ENCODE data around the gene NHLH1. TPM values are rescaled to one million over a fixed set of nuclear protein-coding genes. Genes with fewer than 3 reads are reported as not detected.

Gene NHLH1
- total and polyA plus RNA-seq, 8 donors = 0.11 to 0.14 TPM; not detected in 6

DNA sequence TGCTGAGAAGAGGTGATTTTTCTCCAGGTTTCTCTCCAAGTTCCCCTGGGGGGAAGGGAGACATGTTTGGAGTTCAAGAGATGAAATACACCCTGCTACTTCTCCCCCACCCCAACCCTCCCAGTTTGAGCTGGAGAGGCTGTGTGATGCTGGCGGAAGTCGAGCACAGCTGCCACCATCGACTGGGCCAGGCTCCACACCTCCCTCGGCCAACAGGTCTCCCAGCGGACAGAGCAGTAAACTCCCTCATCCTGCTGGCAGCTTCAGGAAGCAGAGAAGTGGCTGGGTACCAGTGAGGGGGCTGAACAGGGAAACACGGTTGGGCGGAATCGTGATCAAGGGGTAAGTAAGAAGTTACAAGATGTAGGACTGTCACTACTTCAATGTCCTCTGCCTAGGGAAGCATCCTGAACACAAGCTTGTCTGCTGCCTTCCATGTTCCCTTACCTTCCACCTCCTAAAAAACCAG is 6.6 kb upstream of the NHLH1 start:
- Histone ChIP-seq H3K27me3 (no peaks in the 10 kb centered on the region), H3K4me3 (no peak overlapping the region), H3K9me3 (no peaks in the 10 kb centered on the region), H3K36me3 (peaks cover 0 to 23% (median 9%) of the 10 kb centered on the region in 3 donors), H3K4me1 (no peaks in the 10 kb centered on the region), H3K27ac (no peak overlapping the region)
- intact Hi-C loops (cut with DNase I) = no loop called here
- TF ChIP-seq, protein P1, sequence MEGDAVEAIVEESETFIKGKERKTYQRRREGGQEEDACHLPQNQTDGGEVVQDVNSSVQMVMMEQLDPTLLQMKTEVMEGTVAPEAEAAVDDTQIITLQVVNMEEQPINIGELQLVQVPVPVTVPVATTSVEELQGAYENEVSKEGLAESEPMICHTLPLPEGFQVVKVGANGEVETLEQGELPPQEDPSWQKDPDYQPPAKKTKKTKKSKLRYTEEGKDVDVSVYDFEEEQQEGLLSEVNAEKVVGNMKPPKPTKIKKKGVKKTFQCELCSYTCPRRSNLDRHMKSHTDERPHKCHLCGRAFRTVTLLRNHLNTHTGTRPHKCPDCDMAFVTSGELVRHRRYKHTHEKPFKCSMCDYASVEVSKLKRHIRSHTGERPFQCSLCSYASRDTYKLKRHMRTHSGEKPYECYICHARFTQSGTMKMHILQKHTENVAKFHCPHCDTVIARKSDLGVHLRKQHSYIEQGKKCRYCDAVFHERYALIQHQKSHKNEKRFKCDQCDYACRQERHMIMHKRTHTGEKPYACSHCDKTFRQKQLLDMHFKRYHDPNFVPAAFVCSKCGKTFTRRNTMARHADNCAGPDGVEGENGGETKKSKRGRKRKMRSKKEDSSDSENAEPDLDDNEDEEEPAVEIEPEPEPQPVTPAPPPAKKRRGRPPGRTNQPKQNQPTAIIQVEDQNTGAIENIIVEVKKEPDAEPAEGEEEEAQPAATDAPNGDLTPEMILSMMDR (IDR thresholded peaks at IDR 0.05) = no peak
- no peak for DNase-seq
- 81 to 84% methylated on average over 8 of the region's 8 CpGs for WGBS, 2 donors
- no peak for FAIRE-seq
- no peak for ATAC-seq

DNA sequence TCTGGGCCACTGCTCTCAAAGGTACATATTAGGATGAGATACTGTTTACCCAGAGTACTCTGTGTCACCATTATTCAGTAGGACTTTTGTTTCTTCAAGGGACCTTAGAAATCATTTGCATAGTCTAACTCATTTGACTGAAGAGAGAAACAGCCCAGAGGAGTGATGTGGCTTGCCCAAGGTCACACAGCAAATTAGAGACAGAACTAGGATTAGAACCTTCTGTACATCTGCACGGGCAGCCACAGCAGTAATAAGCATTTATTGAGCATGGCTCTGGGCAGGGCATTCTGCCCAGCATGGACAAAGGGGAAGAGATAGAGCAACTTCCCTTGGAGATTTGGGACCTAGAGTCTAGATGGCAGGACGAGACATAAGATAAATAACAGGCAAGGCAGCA is 5.7 kb upstream of the NHLH1 start:
- ATAC-seq (no peak), DNase-seq (no peak), FAIRE-seq (no peak)
- H3K9me3 ChIP-seq = no peaks in the 10 kb centered on the region
- peaks cover 0 to 14% (median 0%) of the 10 kb centered on the region in 3 donors for H3K36me3 ChIP-seq
- WGBS, 2 donors = 72 to 76% methylated on average over 2 of the region's 2 CpGs
- no peak overlapping the region for H3K4me3 ChIP-seq
- TF ChIP-seq, protein P1 (IDR thresholded peaks at IDR 0.05) = no peak
- intact Hi-C loops (cut with DNase I) = no loop called here
- H3K27ac ChIP-seq = no peak overlapping the region
- no peaks in the 10 kb centered on the region for H3K4me1 ChIP-seq
- H3K27me3 ChIP-seq = no peaks in the 10 kb centered on the region

DNA sequence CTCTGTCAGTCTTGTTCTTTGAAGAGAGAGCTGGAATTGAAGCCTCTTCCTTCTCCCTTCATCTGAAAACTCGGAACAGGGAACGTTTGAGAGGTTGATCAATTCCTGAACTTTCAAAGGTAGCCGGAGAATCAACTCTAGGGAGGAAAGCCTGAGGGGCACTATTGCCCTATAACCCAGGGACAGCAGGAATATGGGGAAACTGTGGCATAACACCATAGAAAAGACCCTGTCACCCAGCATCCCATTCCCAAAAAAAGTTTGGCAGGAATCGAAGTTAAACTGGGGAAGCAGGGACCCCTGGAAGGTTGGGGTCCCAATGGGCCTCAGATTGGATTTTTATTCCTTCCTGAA is 5.1 kb upstream of the NHLH1 start:
- no peak for DNase-seq
- H3K4me3 ChIP-seq = no peak overlapping the region
- no peaks in the 10 kb centered on the region for H3K27me3 ChIP-seq
- ATAC-seq = no peak
- TF ChIP-seq, protein P1 (IDR thresholded peaks at IDR 0.05) = no peak
- 80 to 81% methylated on average over 4 of the region's 4 CpGs for WGBS, 2 donors
- no peak overlapping the region for H3K27ac ChIP-seq
- peaks cover 0 to 8% (median 0%) of the 10 kb centered on the region in 3 donors for H3K36me3 ChIP-seq
- intact Hi-C loops (cut with DNase I) = no loop called here
- H3K9me3 ChIP-seq = no peaks in the 10 kb centered on the region
- H3K4me1 ChIP-seq = no peaks in the 10 kb centered on the region
- FAIRE-seq = no peak

DNA sequence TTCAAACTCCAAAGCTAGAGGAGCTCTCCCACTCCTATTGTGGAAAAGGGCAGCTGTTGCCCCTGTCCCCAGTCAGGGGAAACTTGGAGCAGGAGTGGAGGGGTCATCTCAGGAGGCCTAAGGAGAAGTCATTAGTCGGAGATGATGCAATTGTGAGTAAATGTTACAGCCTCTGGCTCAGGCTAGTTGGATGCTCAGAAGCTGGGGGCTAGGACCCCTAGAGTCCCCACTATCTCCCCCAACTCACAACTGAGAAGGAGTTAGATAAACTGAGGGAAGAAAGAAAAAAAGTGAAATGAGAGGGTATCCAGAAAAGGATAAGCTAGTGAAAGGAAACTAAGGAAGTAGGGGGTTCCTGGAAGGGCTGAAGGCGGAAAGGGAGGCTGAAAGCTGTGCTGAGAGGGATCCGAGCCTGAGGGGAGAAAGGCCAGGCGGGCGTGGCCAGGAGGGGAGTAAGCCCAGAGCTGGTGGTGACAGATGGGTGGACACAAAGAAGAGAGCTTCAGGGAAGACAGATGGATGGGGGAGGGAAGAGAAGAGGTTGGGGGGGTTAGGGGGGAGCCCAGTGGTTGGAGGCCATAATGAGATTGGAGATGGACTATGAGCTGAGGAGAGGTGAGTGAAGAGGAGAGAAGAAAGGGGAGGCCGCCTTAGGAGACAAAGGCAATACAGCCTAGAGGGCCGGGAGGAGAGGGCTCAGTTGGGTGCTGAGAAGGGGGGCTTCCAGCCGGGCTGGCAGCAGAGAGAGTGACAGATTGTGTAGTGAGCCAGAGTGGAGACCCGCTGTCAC is 4.5 kb upstream of the NHLH1 start:
- H3K4me3 ChIP-seq = no peak overlapping the region
- no peak overlapping the region for H3K27ac ChIP-seq
- ATAC-seq = no peak
- no peaks in the 10 kb centered on the region for H3K9me3 ChIP-seq
- no peaks in the 10 kb centered on the region for H3K4me1 ChIP-seq
- no peaks in the 10 kb centered on the region for H3K27me3 ChIP-seq
- H3K36me3 ChIP-seq = peaks cover 0 to 7% (median 0%) of the 10 kb centered on the region in 3 donors
- intact Hi-C loops (cut with DNase I) = no loop called here
- no peak for DNase-seq
- WGBS, 2 donors = 82 to 87% methylated on average over 9 of the region's 9 CpGs
- TF ChIP-seq, protein P1 (IDR thresholded peaks at IDR 0.05) = no peak
- FAIRE-seq = no peak

DNA sequence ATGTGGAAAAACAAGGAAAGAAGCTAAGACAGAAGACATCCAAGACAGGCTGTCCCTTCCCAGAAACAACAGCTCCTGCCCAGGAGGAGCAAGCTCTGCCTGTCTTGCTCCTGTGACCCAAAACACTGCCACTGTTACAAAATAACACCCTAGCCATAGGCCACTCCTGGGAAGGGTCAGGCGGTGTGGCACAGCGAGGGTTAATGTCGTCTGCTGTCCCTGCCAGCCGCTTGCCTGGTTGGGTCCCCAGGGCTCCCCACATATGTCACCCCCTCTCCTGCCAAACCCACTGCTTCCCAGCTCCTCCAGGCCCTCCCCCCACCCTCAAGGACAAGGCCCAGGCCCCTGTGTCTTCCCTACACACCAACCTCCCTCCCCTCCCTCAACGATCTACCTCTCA is 3.9 kb upstream of the NHLH1 start:
- H3K4me1 ChIP-seq = no peaks in the 10 kb centered on the region
- intact Hi-C loops (cut with DNase I) = no loop called here
- H3K27ac ChIP-seq = no peak overlapping the region
- H3K9me3 ChIP-seq = no peaks in the 10 kb centered on the region
- peaks cover 0 to 4% (median 0%) of the 10 kb centered on the region in 3 donors for H3K36me3 ChIP-seq
- no peaks in the 10 kb centered on the region for H3K27me3 ChIP-seq
- no peak for DNase-seq
- TF ChIP-seq, protein P1 (IDR thresholded peaks at IDR 0.05) = no peak
- no peak for FAIRE-seq
- ATAC-seq = no peak
- no peak overlapping the region for H3K4me3 ChIP-seq
- 42 to 49% methylated on average over 5 of the region's 5 CpGs for WGBS, 2 donors
